CD4-positive, alpha-beta T cell treated with Interleukin-6 for 4 hours (primary cell): Measurements from ENCODE around the gene AUTS2.

ENCODE experiments used
- DNase-seq: peaks from one replicate; pipeline ENCODE4 v3.0.0-alpha.2; 2020; ENCODE audit warnings: mixed read lengths

The AUTS2 gene

DNA sequence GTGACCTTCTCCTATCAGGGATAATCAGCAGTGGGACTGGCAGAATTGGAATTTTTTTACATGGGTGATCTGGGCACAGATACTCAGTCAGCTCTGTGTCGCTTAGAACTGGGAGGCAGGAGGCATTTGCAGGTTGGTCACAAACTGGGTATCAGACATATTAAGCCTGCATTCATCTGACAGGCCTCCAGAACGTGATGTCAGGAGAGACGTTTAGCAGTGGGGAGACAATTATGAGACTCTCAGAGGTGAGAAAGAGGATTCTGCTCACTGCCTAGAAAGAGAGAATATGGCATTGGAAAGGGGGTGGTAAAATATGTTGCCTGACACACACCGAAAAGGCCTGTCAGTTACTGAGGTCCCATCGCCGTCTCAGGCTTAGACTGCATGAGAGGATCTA is 816.1 kb downstream of the AUTS2 start:
- no peak for DNase-seq

DNA sequence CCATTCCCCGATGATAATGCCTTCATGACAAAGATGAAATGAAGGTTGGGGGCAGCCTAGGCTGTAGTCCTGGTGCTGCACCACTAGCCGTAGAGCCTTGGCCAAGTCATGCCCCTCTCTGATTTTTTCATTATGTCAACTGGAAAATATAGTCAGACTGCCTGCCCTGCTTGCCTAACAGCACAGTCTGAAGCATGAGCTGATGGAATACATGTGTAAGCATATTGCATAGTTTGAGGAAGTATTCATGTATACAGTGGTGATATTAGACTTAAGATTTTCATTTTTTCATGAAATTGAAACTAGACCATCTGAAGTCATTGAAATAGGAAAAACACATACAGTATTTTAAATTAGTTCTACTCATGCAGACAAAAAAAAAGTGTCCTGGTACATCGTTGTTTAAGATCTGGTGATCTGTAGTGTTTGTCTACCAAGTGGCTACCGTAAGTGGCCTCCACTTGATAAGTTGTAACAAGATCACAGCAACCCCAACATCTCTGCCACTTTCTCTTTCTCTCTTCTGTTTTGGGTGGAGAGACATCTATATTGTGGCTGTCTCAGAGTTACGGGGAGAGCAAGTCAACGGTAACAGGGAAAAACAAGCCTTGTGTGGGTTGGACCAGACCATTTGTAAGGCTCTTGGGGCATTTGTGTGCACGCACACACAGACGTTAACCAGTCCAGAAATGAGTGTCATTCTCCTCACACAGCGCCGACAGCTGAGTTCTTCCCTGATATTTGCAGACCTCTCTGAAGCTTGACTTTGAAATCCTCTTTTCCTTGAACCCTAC is 817.1 kb downstream of the AUTS2 start:
- DNase-seq = no peak

DNA sequence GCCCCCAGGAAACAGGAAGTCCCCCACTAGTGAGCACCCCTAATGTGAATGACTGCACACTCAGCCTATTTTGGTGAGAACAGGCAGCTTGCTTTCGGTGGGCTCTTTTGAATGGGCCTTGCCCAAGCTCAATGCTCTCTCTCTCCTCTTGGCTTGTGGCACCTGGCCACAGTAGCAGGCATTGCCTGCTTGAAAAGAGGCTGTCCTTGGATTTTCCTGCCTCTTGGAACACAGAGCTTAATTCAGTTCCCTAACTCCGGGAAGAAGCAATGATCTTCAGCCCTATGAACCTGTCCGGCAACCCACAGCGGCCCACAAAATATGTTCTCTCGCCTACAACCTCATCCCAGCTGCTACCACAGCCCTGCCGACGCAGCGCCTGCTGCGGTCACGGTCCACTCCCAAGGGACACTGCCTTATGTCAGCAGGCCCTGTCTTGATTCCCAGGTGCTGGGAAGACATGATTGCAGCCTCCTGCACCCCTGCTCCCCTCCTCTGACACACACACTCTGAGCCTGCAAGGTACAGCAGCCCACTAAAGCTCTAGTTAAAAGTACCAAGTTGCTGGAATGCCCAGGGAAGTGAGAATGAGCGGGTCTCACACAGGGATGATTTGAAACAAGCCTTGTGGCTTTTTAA is 818.2 kb downstream of the AUTS2 start:
- DNase-seq = no peak

- DNase-seq = no peak
Observed at GRCh38 chr7:70416986-70417655, 818.8 kb downstream of the AUTS2 start.

- DNase-seq = no peak
Observed at GRCh38 chr7:70419526-70420380, 821.5 kb downstream of the AUTS2 start.

DNA sequence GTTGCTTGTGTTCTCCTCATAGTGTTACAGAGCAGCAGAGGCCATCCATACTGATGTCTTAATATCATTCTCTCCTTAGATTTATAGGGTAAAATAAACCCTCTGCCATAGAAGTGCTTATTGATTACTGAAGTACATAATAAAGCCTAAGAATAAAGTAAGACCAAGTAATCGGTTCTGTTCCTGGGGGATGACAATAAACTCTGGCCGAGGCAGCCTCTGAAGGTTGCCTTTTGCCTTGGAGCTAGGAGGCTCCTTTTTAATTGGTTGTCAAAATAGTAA is 822.0 kb downstream of the AUTS2 start:
- no peak for DNase-seq

GRCh38 chr7:70421319-70421718 is 823.0 kb downstream of the AUTS2 start:
- no peak for DNase-seq

DNA sequence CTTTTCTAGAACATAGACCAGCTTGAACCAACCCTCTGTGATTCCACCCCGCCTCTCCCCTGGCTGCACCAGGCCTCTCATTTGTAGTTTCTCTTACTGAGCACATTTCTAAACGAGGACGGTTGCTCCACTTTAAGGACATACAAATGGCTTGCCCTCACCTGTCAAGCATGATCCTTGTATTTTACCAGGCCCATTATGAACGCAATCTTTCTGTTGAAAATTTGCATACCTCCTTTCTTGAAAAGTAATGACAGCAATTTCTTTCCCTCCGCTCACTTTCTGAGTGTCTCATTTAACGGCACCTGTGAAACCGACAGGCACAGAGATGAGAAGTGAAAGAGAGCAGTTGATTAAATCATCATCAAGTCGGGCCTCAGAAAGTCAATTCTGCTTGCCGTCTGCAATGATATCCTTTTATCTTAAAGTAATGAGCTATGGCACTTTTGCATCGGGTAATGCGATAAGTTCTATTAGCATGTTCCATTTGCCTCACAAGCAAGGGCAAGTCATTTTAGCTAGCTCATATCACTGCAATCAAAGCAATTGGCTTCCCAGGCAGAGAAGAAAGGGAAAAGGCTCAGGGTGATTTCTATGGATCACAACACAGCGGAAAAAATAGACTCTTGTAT is 828.1 kb downstream of the AUTS2 start:
- no peak for DNase-seq

GRCh38 chr7:70432567-70433001 is 834.3 kb downstream of the AUTS2 start:
- no peak for DNase-seq

- no peak for DNase-seq
Observed at GRCh38 chr7:70434376-70434775, 836.1 kb downstream of the AUTS2 start.

GRCh38 chr7:70434821-70435220 is 836.5 kb downstream of the AUTS2 start:
- no peak for DNase-seq

DNA sequence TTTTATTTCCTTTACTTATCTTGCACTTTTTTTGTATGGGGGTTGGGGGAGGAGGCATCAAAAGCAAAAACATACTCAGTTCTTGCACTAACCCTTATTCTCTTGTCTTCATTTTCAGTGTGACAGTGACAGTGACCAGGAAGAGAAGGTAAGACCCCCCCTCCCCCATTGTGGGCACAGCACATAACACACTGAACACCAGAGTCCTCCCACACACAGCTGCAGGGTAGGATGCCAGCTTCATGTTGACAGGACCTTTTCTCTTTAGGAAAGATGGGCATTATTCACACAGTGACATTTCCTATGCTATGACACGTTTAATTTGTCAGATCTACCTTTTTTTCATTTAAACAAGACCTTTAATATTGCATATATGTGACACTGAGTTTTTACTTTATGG is 837.4 kb downstream of the AUTS2 start:
- DNase-seq = no peak

DNA sequence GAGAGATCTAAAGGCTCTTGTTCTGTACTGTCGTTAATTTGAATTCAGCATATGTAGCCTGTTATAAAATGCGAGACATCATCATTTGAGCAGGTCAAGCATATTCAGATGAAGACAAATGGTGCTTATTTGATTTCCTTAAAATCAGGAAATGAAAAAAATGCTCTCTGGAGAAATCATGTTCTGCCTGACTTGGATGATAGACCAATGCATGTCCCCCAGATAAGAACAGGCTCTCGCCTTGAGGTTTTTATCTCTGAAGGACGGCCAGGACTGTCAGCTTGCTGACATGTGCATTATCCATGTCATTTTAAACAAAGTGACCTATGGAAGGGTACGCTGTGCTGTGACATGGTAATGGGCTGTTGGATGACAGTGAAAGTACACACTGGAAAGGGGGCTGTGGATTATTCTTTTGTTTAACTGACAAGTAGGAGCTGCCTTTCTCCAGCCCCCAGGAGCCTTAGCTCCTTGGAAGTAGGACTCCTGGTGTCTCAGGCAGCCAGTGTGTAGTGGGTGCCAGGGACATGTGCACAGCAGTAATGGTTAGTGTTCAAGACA is 838.6 kb downstream of the AUTS2 start:
- DNase-seq = no peak

DNA sequence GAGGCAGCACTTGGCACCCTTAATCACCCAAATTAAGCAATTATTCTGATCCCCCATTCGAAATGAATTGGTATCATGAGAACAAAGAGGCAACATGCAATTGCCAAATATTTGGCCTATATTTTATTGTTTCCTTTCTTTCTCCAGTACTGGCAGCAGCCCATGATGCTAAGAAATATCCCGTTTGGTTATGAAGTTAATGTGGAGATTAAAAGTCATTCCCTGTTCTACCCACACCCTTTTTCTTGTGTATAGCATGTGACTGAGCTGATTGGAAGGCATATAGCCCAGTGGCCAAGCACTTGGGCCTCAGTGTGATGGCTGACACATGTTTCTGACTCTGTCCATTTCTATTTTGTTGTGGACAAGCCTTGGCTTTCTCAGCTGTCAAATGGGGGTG is 841.4 kb downstream of the AUTS2 start:
- no peak for DNase-seq

DNA sequence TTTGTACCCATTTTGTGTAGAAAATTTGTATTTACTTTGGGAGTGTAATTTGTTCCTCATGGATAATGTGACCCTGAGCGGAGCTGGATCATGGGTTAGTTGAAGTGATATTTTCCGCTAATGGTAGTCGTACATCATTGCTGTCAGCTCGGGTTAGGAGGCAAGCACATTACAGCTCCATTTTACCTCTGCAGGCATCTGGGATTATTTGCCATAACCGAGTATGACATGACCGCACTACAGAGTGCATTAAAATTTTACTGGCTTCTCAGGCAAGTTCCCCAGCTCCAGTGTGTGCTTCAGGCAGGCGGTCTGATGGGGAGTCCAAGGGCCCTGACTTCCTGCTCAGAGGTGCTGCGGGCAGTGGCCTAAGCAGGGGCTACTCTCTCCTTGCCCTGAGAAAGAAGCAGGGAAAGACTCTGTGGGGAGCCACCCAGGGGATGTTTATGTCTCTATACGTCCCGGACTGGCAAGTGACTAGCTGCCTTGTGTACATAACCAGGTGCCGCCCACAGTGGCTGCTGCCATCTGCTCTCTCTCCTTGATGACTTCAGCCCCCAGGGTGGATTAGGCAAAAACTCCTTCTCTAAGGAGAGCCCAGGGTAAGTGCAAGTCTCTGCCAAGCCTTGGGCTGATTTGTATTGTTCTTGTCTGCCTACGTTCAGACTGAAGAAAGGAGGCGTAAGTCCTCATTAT is 848.3 kb downstream of the AUTS2 start:
- no peak for DNase-seq

DNA sequence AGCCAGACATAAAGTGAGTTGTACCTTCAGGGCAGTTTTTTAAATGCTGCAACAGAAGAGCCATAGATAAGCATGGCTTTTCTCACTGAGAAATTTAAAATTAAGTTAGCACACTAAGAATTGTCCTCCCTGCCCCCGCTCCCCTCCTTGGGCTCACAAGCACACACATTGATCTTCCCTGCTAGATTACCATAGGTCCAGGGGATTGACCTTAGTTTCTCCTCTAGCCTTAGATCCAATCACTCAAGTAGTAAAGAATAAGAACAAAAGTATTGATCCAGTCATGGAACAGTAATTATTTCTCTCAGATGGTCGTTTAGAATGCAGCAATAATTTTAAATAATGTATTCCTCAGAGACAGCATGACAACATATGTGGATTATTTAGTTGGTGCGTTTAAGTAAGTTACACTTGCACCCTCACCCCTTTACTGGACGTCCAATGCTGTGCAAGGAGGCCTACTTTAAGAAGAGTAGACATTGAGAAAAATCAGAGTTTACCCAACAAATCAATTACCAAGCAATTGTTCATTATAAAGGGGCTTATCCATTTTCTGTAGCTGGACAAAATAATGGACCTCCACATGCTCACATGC is 850.1 kb downstream of the AUTS2 start:
- no peak for DNase-seq

DNA sequence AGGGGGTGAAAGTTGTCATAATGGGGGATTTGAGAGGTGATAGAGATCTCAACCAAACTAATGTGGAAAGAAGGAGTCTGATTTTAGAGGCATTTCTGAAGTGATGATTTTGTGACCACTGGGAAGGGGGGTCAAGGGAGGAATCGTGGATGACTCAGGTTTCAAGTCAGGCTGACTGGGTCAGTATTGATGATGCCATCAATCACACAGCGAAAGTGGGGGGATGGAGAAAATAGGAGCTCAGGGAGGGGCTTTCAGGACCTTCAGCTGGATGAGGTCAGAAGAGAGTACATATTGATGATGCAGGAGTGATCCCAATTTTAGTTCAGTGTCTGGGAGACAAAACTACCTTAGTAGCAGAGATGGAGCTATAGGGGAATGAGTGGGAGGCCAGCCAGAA is 852.5 kb downstream of the AUTS2 start:
- DNase-seq = no peak

DNA sequence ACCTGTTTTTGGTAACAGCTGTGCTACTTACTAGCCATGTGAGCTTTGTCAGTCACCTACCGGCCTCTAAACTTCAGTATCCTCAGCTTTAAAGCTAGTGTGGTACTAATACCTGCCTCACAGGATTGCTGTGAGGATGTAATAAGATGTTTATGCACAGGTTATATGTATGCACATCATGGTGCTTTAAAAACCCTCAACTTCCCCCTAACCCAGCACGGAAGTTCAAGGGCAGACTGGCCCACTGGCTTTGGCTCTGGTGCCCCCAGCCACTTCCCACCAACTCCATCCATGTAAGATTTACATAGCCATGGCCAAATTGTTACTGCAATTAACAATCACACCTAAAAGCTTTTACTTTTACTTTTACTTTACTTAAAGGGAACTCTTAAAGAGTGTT is 857.6 kb downstream of the AUTS2 start:
- no peak for DNase-seq

DNA sequence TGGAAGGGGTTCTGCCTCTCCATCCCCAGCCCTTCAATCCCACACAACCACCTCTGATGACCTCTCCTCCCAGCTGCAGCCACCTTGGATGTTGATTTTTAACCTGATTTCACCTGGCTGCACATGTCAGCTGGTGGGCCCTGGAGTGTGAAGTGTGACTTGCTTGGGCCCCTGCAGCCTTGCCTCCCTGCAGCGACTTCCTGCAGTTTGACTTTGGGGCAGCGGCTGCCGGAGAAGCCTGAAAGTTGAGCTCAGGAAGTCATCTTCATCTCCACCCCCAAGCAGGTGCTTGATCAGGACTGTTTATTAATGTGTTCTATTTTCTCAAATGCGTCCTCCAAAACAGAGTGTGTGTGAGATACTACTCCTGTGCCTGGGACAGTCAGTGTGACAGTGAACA is 858.4 kb downstream of the AUTS2 start:
- DNase-seq = peak; percentile 32

DNA sequence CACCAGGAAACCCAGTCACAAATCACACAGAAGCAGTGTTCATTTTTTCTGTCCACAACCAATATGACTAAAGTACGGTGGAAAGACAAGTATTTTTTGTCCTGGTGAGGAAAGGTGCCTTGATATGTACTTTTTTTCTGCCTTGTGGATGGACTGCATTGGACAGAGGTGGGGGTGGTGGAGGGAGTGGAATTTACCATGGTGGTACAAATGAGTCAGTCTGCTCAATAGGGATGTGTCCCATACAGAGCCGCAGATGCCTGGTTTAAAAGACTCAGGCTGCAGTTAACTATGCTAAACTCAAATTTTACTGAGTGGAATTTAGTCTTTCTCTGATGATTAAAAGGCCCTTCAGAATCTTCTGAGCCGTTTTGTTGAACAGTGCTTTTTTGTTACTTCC is 859.2 kb downstream of the AUTS2 start:
- no peak for DNase-seq

- peak; percentile 16 for DNase-seq
Observed at GRCh38 chr7:70457883-70458680, 859.8 kb downstream of the AUTS2 start.
